ENCODE data around the gene SUSD1. TPM values are rescaled to one million over a fixed set of nuclear protein-coding genes. Genes with fewer than 3 reads are reported as not detected.

SUSD1 gene
- total and polyA plus RNA-seq, 9 of the 15 experiments (the other 6 are each of a cell fraction or from before 2014, with no cell fraction given), result 10.9 to 44.4 (median 36.1) TPM

DNA sequence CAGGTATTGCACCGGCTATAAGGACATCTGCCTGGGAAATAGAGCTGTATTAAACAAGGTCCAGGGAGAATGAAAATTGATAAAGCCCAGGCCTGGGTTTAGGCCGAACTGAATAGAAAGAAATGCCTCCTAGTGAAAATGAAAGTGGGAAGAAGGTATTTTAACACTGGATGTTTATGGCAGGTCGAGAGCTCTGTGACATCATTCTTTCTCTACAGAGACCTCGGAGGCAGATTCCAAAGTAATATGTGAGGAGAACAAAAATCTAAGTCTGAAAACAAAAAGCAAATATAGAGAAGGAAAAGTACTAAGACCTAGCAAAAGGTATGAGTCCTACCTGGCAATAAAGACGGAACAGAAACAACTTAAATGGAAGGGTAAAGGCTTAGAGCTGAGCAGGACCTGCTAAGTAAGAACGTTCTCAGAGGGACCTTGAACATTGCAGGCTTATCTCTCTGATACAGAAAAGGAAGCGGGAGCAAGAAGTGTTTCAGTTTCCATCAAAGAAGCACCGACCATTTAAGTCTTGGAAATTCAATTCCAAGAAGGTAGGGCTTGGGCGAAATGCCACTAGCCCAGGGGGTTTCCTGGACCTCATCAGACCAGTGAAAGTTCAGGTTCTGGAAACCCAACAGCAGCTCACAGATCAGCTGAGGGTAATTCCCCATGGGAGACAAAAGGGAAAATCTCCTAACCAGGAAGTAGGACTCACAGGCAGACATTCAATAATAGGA lies 80.0 kb downstream of the SUSD1 start (continued):
- TF ChIP-seq, protein P1, sequence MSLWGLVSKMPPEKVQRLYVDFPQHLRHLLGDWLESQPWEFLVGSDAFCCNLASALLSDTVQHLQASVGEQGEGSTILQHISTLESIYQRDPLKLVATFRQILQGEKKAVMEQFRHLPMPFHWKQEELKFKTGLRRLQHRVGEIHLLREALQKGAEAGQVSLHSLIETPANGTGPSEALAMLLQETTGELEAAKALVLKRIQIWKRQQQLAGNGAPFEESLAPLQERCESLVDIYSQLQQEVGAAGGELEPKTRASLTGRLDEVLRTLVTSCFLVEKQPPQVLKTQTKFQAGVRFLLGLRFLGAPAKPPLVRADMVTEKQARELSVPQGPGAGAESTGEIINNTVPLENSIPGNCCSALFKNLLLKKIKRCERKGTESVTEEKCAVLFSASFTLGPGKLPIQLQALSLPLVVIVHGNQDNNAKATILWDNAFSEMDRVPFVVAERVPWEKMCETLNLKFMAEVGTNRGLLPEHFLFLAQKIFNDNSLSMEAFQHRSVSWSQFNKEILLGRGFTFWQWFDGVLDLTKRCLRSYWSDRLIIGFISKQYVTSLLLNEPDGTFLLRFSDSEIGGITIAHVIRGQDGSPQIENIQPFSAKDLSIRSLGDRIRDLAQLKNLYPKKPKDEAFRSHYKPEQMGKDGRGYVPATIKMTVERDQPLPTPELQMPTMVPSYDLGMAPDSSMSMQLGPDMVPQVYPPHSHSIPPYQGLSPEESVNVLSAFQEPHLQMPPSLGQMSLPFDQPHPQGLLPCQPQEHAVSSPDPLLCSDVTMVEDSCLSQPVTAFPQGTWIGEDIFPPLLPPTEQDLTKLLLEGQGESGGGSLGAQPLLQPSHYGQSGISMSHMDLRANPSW (CRISPR knock-in tag; IDR thresholded peaks at IDR 0.05), result no peak
- TF ChIP-seq, protein P2, sequence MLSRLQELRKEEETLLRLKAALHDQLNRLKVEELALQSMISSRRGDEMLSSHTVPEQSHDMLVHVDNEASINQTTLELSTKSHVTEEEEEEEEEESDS (CRISPR knock-in tag; IDR thresholded peaks at IDR 0.05), result no peak
- TF ChIP-seq ZNF134 (CRISPR knock-in tag; conservative IDR thresholded peaks at IDR 0.05) (no peak), EHMT2 (IDR thresholded peaks at IDR 0.05) (no peak), POLR2H (tag; IDR thresholded peaks at IDR 0.05; ENCODE audit: low read depth) (no peak), DDX20 (tag; IDR thresholded peaks at IDR 0.05; ENCODE audit: low read depth) (no peak), ZNF23 (CRISPR knock-in tag; IDR thresholded peaks at IDR 0.05) (no peak), TAF1 (IDR thresholded peaks at IDR 0.05; ENCODE audit: control insufficient read depth, extremely low read depth, insufficient read depth, low read length, severe bottlenecking) (no peak), TAL1 (IDR thresholded peaks at IDR 0.05) (peak; percentile 29; the same call in 1 of the 2 replicates), LCOR (CRISPR knock-in tag; IDR thresholded peaks at IDR 0.05) (no peak), TEAD4 (IDR thresholded peaks at IDR 0.05; ENCODE audit: low read length) (peak; percentile 74), TEAD4 (CRISPR knock-in tag; IDR thresholded peaks at IDR 0.05; ENCODE audit: borderline replicate concordance) (no peak), CEBPB (tag; IDR thresholded peaks at IDR 0.05) (no peak), NCOA6 (IDR thresholded peaks at IDR 0.05) (no peak), ZNF212 (CRISPR knock-in tag; IDR thresholded peaks at IDR 0.05) (no peak), MIER1 (IDR thresholded peaks at IDR 0.05; ENCODE audit: low read depth) (no peak), ZNF408 (CRISPR knock-in tag; IDR thresholded peaks at IDR 0.05; ENCODE audit: low read depth) (no peak), SMARCC2 (IDR thresholded peaks at IDR 0.05; ENCODE audit: low read depth) (no peak), ARHGAP35 (IDR thresholded peaks at IDR 0.05; ENCODE audit: partially characterized antibody) (no peak), JUN (IDR thresholded peaks at IDR 0.05; ENCODE audit: borderline replicate concordance, low read depth, low read length) (no peak), JUN (CRISPR knock-in tag; IDR thresholded peaks at IDR 0.05; ENCODE audit: borderline replicate concordance) (no peak)
- TF ChIP-seq, protein P3, sequence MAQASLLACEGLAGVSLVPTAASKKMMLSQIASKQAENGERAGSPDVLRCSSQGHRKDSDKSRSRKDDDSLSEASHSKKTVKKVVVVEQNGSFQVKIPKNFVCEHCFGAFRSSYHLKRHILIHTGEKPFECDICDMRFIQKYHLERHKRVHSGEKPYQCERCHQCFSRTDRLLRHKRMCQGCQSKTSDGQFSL (CRISPR knock-in tag; IDR thresholded peaks at IDR 0.05), result no peak
- TF ChIP-seq, protein P3 (tag; IDR thresholded peaks at IDR 0.05), result no peak

All from K562 (cell line).